HepG2 (cell line): ENCODE results near the gene ZNF324B. TPM values are rescaled to one million over a fixed set of nuclear protein-coding genes. Genes with fewer than 3 reads are reported as not detected.

ENCODE experiments used
- ADNP ChIP-seq: sonication (generic); formaldehyde crosslinking; IDR thresholded peaks from 2 replicates; pipeline ENCODE4 v1.4.0; 2020; ENCODE audit warnings: missing genetic modification reagents
- BRCA1 ChIP-seq: sonication (generic); formaldehyde crosslinking; IDR thresholded peaks from 2 replicates; pipeline ENCODE4 v1.4.0; 2020; ENCODE audit warnings: missing genetic modification reagents
- GLMP ChIP-seq: sonication (generic); formaldehyde crosslinking; IDR thresholded peaks from 2 replicates; pipeline ENCODE4 v1.9.0; 2021; ENCODE audit warnings: missing genetic modification reagents, mild to moderate bottlenecking, borderline replicate concordance
- HDAC1 ChIP-seq: sonication (generic); formaldehyde crosslinking; IDR thresholded peaks from 2 replicates; pipeline ENCODE4 v1.5.1; 2020; ENCODE audit warnings: mild to moderate bottlenecking, missing genetic modification reagents
- HNRNPUL1 ChIP-seq: fragments of 200-400 bp; formaldehyde crosslinking; IDR thresholded peaks from 2 replicates; pipeline ENCODE4 v1.6.1; 2017; ENCODE audit warnings: low read depth, mild to moderate bottlenecking, low read length, moderate library complexity
- MAFF ChIP-seq: IDR thresholded peaks from 2 replicates; pipeline ENCODE4 v1.6.1; 2011; ENCODE audit warnings: low read depth, low read length, improper control_type of control experiment
- MAFG ChIP-seq: sonication (generic); formaldehyde crosslinking; IDR thresholded peaks from 2 replicates; pipeline ENCODE4 v1.5.1; 2020; ENCODE audit warnings: mild to moderate bottlenecking, missing genetic modification reagents
- PHB2 ChIP-seq: fragments of 450-650 bp; IDR thresholded peaks from 2 replicates; pipeline ENCODE4 v1.6.1; 2018; ENCODE audit not compliant: partially characterized antibody
- POLR2G ChIP-seq: fragments of 200-400 bp; formaldehyde crosslinking; IDR thresholded peaks from 2 replicates; pipeline ENCODE4 v1.6.1; 2018; ENCODE audit warnings: mild to moderate bottlenecking, low read depth, low read length, moderate library complexity
- RFX1 ChIP-seq: fragments of 450-650 bp; IDR thresholded peaks from 2 replicates; pipeline ENCODE4 v1.6.1; 2017
- SIN3B ChIP-seq: fragments of 150-350 bp; IDR thresholded peaks from 2 replicates; pipeline ENCODE4 v1.6.1; 2014; ENCODE audit warnings: low read length
- SRSF4 ChIP-seq: fragments of 200-400 bp; formaldehyde crosslinking; IDR thresholded peaks from one replicate; pipeline ENCODE4 v1.6.1; 2018; ENCODE audit warnings: mild to moderate bottlenecking, low read depth, low read length, moderate library complexity; ENCODE audit not compliant: poor library complexity, severe bottlenecking
- STAG1 ChIP-seq: sonication (generic); formaldehyde crosslinking; IDR thresholded peaks from 2 replicates; pipeline ENCODE4 v1.4.0; 2020; ENCODE audit warnings: missing genetic modification reagents
- STAT5B ChIP-seq: sonication (generic); formaldehyde crosslinking; IDR thresholded peaks from 2 replicates; pipeline ENCODE4 v1.4.0; 2020; ENCODE audit warnings: missing genetic modification reagents
- TMF1 ChIP-seq: sonication (generic); formaldehyde crosslinking; IDR thresholded peaks from 2 replicates; pipeline ENCODE4 v1.8.1; 2022; ENCODE audit warnings: low read depth, missing genetic modification reagents
- TSC22D2 ChIP-seq: sonication (generic); formaldehyde crosslinking; IDR thresholded peaks from 2 replicates; pipeline ENCODE4 v1.5.1; 2020; ENCODE audit warnings: missing genetic modification reagents, mild to moderate bottlenecking, borderline replicate concordance
- ZFP1 ChIP-seq: IDR thresholded peaks from 2 replicates; pipeline ENCODE4 v1.6.1; 2016
- ZFP36L1 ChIP-seq: sonication (generic); formaldehyde crosslinking; IDR thresholded peaks from 2 replicates; pipeline ENCODE4 v1.8.0; 2022; ENCODE audit warnings: mild to moderate bottlenecking, missing genetic modification reagents, moderate library complexity
- ZKSCAN5 ChIP-seq: sonication (generic); formaldehyde crosslinking; IDR thresholded peaks from 2 replicates; pipeline ENCODE4 v1.5.1; 2020; ENCODE audit warnings: mild to moderate bottlenecking, missing genetic modification reagents
- ZMYM3 ChIP-seq: sonication (generic); formaldehyde crosslinking; IDR thresholded peaks from 2 replicates; pipeline ENCODE4 v1.5.1; 2020; ENCODE audit warnings: mild to moderate bottlenecking, missing genetic modification reagents
- ZNF17 ChIP-seq: sonication (generic); formaldehyde crosslinking; IDR thresholded peaks from 2 replicates; pipeline ENCODE4 v1.5.0; 2020; ENCODE audit warnings: mild to moderate bottlenecking, missing genetic modification reagents
- ZNF607 ChIP-seq: sonication (generic); formaldehyde crosslinking; IDR thresholded peaks from 2 replicates; pipeline ENCODE4 v1.5.1; 2020; ENCODE audit warnings: missing genetic modification reagents, mild to moderate bottlenecking, borderline replicate concordance
- ZNF720 ChIP-seq: sonication (generic); formaldehyde crosslinking; IDR thresholded peaks from 2 replicates; pipeline ENCODE4 v1.4.0; 2020; ENCODE audit warnings: missing genetic modification reagents
- ZNF747 ChIP-seq: sonication (generic); formaldehyde crosslinking; IDR thresholded peaks from 2 replicates; pipeline ENCODE4 v1.8.1; 2023; ENCODE audit warnings: missing genetic modification reagents, mild to moderate bottlenecking, borderline replicate concordance
- ZNF772 ChIP-seq: sonication (generic); formaldehyde crosslinking; IDR thresholded peaks from 2 replicates; pipeline ENCODE4 v1.5.0; 2020; ENCODE audit warnings: mild to moderate bottlenecking, missing genetic modification reagents
- ZNF878 ChIP-seq: sonication (generic); formaldehyde crosslinking; IDR thresholded peaks from 2 replicates; pipeline ENCODE4 v1.8.1; 2023; ENCODE audit warnings: mild to moderate bottlenecking, missing genetic modification reagents, moderate library complexity
- polyA plus RNA-seq, 8 experiments: library from polyadenylated mRNA; depleted of rRNA in 3 of 8; stranded (reverse) in 7 of 8; unstranded in 1 of 8; fragments of >200 nt; fragmentation: Illumina TruSeq in 4 of 8; extraction: Trizol in 4 of 8; gene quantifications; 2 replicates each; pipeline versions ENCODE4 v1.2.1 to v1.2.3, GENCODE V29; 2011 to 2016; ENCODE audit warnings: low read depth in 4 of 8, missing spikeins in 1 of 8, mixed read lengths in 1 of 8; ENCODE audit not compliant: insufficient read depth in 1 of 8
- total RNA-seq, 5 experiments: library from RNA; depleted of rRNA; stranded (reverse); fragments of >200 nt; fragmentation: Illumina TruSeq; extraction: Trizol; gene quantifications; 2 replicates each; pipeline ENCODE4 v1.2.3, GENCODE V29; 2016; ENCODE audit warnings: low read depth in 1 of 5
- TF ChIP-seq, protein P1 (sequence below): sonication (generic); formaldehyde crosslinking; IDR thresholded peaks from 2 replicates; pipeline ENCODE4 v1.5.1; 2020; ENCODE audit warnings: missing genetic modification reagents, mild to moderate bottlenecking, borderline replicate concordance
- TF ChIP-seq, protein P2 (sequence below): sonication (generic); formaldehyde crosslinking; IDR thresholded peaks from 2 replicates; pipeline ENCODE4 v1.4.0; 2020; ENCODE audit warnings: missing genetic modification reagents

Gene ZNF324B
- total and polyA plus RNA-seq, 2 of the 13 experiments (the other 11 are each of a cell fraction or from before 2014, with no cell fraction given), result 0.53 to 3.0 TPM

DNA sequence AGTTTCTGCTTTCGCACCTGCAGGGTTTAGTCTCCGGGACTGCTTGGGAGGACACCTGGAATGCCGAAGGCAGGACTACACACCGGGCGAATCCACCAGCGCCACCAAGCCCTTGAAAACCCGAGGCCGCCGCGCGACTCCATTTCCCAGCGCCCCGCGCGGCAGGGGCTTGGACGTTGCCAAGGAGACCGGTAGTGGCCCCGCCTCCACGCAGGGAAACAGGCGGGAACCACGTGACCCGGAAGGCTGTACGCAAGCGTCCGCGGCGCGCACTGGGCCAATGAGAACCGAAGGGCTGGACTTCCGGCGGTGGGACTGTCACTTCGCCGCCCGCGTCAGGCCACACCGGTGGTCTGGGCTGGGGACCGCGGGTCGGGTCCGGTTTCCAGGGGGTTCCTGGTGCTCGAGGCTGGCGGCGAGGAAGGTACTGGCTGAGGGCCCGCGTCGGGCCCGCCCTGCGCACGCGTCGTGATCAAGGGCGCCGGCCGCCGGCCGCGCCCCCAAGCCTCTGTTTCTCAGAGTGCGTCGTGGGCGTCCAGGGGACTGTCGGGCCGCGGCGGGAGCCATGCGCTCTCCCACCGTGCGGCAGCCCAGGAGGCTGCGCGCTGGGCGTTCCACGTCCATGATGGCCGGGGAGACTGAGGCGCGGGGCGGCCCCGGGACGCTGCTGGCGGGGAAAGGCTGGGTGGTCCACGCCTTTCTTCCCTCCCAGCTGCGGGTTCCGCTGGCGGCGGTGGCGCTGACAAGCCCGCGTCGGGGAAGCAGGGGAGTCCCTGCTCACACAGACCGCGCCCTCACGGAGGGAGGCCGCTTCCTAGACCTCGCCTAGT lies 15.6 kb downstream of the ZNF324B start, which contains the start of gene ZNF324 (continued):
- TF ChIP-seq, protein P1, sequence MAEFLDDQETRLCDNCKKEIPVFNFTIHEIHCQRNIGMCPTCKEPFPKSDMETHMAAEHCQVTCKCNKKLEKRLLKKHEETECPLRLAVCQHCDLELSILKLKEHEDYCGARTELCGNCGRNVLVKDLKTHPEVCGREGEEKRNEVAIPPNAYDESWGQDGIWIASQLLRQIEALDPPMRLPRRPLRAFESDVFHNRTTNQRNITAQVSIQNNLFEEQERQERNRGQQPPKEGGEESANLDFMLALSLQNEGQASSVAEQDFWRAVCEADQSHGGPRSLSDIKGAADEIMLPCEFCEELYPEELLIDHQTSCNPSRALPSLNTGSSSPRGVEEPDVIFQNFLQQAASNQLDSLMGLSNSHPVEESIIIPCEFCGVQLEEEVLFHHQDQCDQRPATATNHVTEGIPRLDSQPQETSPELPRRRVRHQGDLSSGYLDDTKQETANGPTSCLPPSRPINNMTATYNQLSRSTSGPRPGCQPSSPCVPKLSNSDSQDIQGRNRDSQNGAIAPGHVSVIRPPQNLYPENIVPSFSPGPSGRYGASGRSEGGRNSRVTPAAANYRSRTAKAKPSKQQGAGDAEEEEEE (CRISPR knock-in tag), result no peak
- no peak for TF ChIP-seq ZNF747 (CRISPR knock-in tag)
- TF ChIP-seq POLR2G, result peak; percentile 77
- no peak for TF ChIP-seq STAT5B (CRISPR knock-in tag)
- TF ChIP-seq HDAC1, result peak; percentile 89
- no peak for TF ChIP-seq BRCA1 (CRISPR knock-in tag)
- TF ChIP-seq GLMP (CRISPR knock-in tag), result no peak
- TF ChIP-seq ADNP (CRISPR knock-in tag), result no peak
- TF ChIP-seq ZNF17 (CRISPR knock-in tag), result no peak
- TF ChIP-seq SRSF4, result no peak
- no peak for TF ChIP-seq ZFP1 (CRISPR knock-in tag)
- TF ChIP-seq ZNF878 (CRISPR knock-in tag), result no peak
- TF ChIP-seq STAG1 (CRISPR knock-in tag), result peak; percentile 26; the same call in 1 of the 2 replicates
- TF ChIP-seq, protein P2, sequence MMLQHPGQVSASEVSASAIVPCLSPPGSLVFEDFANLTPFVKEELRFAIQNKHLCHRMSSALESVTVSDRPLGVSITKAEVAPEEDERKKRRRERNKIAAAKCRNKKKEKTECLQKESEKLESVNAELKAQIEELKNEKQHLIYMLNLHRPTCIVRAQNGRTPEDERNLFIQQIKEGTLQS (CRISPR knock-in tag), result no peak
- TF ChIP-seq ZMYM3, result no peak
- peak; percentile 92 for TF ChIP-seq RFX1
- no peak for TF ChIP-seq MAFF
- TF ChIP-seq SIN3B, result peak; percentile 41; the same call in 1 of the 2 replicates
- no peak for TF ChIP-seq MAFG
- no peak for TF ChIP-seq ZNF720 (CRISPR knock-in tag)
- TF ChIP-seq PHB2, result no peak
- no peak for TF ChIP-seq TMF1 (CRISPR knock-in tag)
- peak; percentile 82; the same call in 1 of the 2 replicates for TF ChIP-seq ZNF772 (CRISPR knock-in tag)
- TF ChIP-seq TSC22D2 (CRISPR knock-in tag), result no peak; the same call in 1 of the 2 replicates
- TF ChIP-seq ZFP36L1 (CRISPR knock-in tag), result no peak
- no peak for TF ChIP-seq ZNF607
- TF ChIP-seq HNRNPUL1, result no peak
- TF ChIP-seq ZKSCAN5, result no peak
